ENCODE measurements around the gene BICD1. TPM values are rescaled to one million over a fixed set of nuclear protein-coding genes. Genes with fewer than 3 reads are reported as not detected.

Gene BICD1
- polyA plus RNA-seq, 1 experiment, result 7.9 TPM

- Histone ChIP-seq H3K36me3 (ENCODE audit: control insufficient read depth, insufficient read depth, low read length) (no peaks in the 10 kb centered on the region), H3K4me3 (ENCODE audit: low read depth, low read length) (no peak overlapping the region), H3K27me3 (ENCODE audit: control insufficient read depth, insufficient read depth, low read length) (no peaks in the 10 kb centered on the region)
- ChIA-PET POLR2A (no interaction called here), CTCF (no interaction called here)
- no peak for DNase-seq (ENCODE audit: low read depth)
- no peak for TF ChIP-seq CTCF (IDR thresholded peaks at IDR 0.05; ENCODE audit: insufficient read depth, low read depth, low read length)
Observed at GRCh38 chr12:32214723-32215122, 108.1 kb downstream of the BICD1 start.

- no peak for TF ChIP-seq CTCF (IDR thresholded peaks at IDR 0.05; ENCODE audit: insufficient read depth, low read depth, low read length)
- Histone ChIP-seq H3K36me3 (ENCODE audit: control insufficient read depth, insufficient read depth, low read length) (no peaks in the 10 kb centered on the region), H3K4me3 (ENCODE audit: low read depth, low read length) (no peak overlapping the region), H3K27me3 (ENCODE audit: control insufficient read depth, insufficient read depth, low read length) (no peaks in the 10 kb centered on the region)
- CTCF ChIA-PET, result no interaction called here
- POLR2A ChIA-PET, result no interaction called here
- DNase-seq (ENCODE audit: low read depth), result peak; percentile 45
Observed at GRCh38 chr12:32217354-32218310, 111.0 kb downstream of the BICD1 start.

GRCh38 chr12:32223941-32224340, 117.3 kb downstream of the BICD1 start:
- CTCF ChIA-PET, result no interaction called here
- Histone ChIP-seq H3K36me3 (ENCODE audit: control insufficient read depth, insufficient read depth, low read length) (no peaks in the 10 kb centered on the region), H3K27me3 (ENCODE audit: control insufficient read depth, insufficient read depth, low read length) (no peaks in the 10 kb centered on the region), H3K4me3 (ENCODE audit: low read depth, low read length) (no peak overlapping the region)
- TF ChIP-seq CTCF (IDR thresholded peaks at IDR 0.05; ENCODE audit: insufficient read depth, low read depth, low read length), result no peak
- DNase-seq (ENCODE audit: low read depth), result no peak
- POLR2A ChIA-PET, result interaction anchor here (0.5 to 0.6 kb wide), 2 partner anchors 32 to 41 kb away, joined by 3 read pairs; no protein-coding TSS in a partner anchor

- no peak for DNase-seq (ENCODE audit: low read depth)
- Histone ChIP-seq H3K36me3 (ENCODE audit: control insufficient read depth, insufficient read depth, low read length) (no peaks in the 10 kb centered on the region), H3K4me3 (ENCODE audit: low read depth, low read length) (no peak overlapping the region), H3K27me3 (ENCODE audit: control insufficient read depth, insufficient read depth, low read length) (no peaks in the 10 kb centered on the region)
- ChIA-PET CTCF (no interaction called here), POLR2A (no interaction called here)
- TF ChIP-seq CTCF (IDR thresholded peaks at IDR 0.05; ENCODE audit: insufficient read depth, low read depth, low read length), result no peak
Observed at GRCh38 chr12:32226768-32227167, 120.1 kb downstream of the BICD1 start.

- no peak for DNase-seq (ENCODE audit: low read depth)
- Histone ChIP-seq H3K36me3 (ENCODE audit: control insufficient read depth, insufficient read depth, low read length) (no peaks in the 10 kb centered on the region), H3K4me3 (ENCODE audit: low read depth, low read length) (no peak overlapping the region), H3K27me3 (ENCODE audit: control insufficient read depth, insufficient read depth, low read length) (no peaks in the 10 kb centered on the region)
- CTCF ChIA-PET, result no interaction called here
- TF ChIP-seq CTCF (IDR thresholded peaks at IDR 0.05; ENCODE audit: insufficient read depth, low read depth, low read length), result no peak
- POLR2A ChIA-PET, result no interaction called here
Observed at GRCh38 chr12:32229971-32230612, 123.4 kb downstream of the BICD1 start.
